Islet of Langerhans (tissue), 1 donor: Measurements from ENCODE around the gene ABCC9.

Source experiments
- FAIRE-seq: peaks from one replicate; lab custom pipeline; 2011; peaks lifted over from hg19 to GRCh38; lab: Jason Lieb, UNC

ABCC9 gene

GRCh38 chr12:21773806-21774205 is 167.4 kb downstream of the ABCC9 start:
- FAIRE-seq = no peak

GRCh38 chr12:21773263-21773741 is 167.9 kb downstream of the ABCC9 start:
- FAIRE-seq = no peak

- FAIRE-seq = no peak
Measured at GRCh38 chr12:21771311-21771710, 169.9 kb downstream of the ABCC9 start.

- no peak for FAIRE-seq
Measured at GRCh38 chr12:21769307-21769706, 171.9 kb downstream of the ABCC9 start.

GRCh38 chr12:21766403-21766802 is 174.8 kb downstream of the ABCC9 start:
- FAIRE-seq = no peak

GRCh38 chr12:21764950-21765349 is 176.3 kb downstream of the ABCC9 start:
- no peak for FAIRE-seq

- peak; percentile 49 for FAIRE-seq
Measured at GRCh38 chr12:21764065-21764464, 177.2 kb downstream of the ABCC9 start.

- no peak for FAIRE-seq
Measured at GRCh38 chr12:21763531-21763930, 177.7 kb downstream of the ABCC9 start.

GRCh38 chr12:21759737-21760136 is 181.5 kb downstream of the ABCC9 start:
- FAIRE-seq = no peak

- FAIRE-seq = no peak
Measured at GRCh38 chr12:21757735-21758134, 183.5 kb downstream of the ABCC9 start.

GRCh38 chr12:21756699-21757098 is 184.5 kb downstream of the ABCC9 start:
- FAIRE-seq = peak; percentile 75

GRCh38 chr12:21751517-21751916 is 189.7 kb downstream of the ABCC9 start:
- no peak for FAIRE-seq
